Glomerular visceral epithelial cell (primary cell): Measurements from ENCODE around the gene RELN.

Experiments used
- DNase-seq: peaks from one replicate; pipeline ENCODE4 v3.0.0-alpha.2; 2016; ENCODE audit errors: extremely low spot score

RELN gene

DNA sequence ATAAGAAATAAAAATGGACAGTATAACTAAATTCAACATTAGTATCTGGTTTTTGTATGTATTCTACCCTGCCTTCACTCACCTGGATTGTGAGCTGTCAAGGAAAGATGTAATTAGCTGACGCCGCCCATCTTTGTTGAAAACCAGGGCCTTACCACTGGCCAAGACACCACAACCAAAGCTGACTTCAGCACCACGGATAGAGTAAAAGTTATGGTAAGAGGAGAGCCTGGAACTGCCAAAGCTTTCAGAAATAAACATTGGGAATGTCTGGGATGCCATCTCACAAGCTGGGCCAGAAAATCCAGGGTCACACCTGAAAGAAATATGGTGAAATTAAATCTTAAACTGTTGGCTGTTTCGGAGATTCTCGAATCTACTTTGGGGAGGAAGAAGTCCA is 353.3 kb downstream of the RELN start:
- DNase-seq = no peak

- DNase-seq = no peak
Measured at GRCh38 chr7:103632972-103633371, 356.5 kb downstream of the RELN start.

DNA sequence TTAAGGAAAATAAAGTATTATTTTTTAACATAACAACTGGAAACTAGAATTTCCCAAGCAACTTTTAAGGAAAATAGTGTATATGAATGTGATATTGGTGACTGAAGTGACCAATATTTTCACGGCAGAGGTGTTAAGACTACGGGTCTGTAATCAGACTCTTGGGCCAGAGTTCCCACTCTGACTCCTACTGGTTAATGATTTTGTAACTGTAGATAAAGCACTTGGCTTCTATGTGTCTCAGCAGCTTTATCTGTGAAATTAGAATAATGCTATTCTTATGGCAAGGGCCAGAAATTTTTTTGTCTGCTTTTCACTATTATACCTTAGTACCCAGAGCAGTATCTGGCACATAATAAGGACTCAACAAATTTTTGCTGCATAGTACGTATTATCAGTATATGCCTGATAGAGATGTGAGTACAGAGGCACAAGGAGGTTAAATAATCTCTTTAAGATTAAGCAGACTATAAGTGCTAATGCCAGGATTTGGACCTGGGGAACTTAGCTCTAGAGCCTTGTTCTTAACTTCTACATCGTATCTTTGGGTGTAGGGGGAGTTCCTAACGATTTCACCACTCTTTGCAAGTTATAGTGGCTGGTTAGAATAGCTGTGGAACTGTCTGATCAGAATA is 357.3 kb downstream of the RELN start:
- DNase-seq = no peak

DNA sequence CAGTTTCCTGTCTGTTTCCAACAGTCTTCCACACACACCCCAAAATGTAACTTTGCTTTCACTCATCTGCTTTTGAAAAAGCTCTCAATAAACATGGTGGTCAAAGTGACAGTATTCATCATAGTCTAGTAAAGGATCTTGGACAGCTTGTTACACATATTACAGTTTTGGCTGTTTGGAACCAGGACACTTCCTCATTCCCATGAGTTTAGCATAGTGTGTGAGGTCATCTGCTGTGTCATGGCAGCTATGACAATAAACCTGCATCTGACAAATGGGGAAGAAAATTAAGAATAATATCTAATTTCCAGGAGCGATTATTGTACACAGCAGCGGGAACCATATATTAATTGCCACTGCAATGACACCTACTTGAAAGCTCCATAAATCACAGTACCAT is 359.1 kb downstream of the RELN start:
- DNase-seq = no peak

- DNase-seq = no peak
Measured at GRCh38 chr7:103628742-103629141, 360.7 kb downstream of the RELN start.

- DNase-seq = no peak
Measured at GRCh38 chr7:103626776-103627175, 362.7 kb downstream of the RELN start.

DNA sequence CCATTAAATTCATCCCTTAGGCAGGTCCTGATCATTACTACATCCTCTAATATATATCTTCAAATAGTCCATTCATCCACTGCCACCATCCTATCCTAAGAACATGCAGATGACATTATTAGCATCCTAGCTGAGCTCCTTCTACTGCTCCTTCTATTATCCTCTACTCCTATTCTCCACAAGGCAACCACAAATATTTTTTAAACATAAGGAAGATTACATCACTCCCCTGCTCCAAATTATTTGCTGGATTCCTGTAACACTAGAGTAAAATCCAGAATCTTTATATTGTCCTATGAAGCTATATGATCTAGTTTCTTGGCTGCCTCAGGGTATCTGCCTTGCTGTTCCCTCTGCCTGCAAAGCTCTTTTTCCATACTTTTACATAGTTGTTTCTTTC is 367.2 kb downstream of the RELN start:
- DNase-seq = no peak

DNA sequence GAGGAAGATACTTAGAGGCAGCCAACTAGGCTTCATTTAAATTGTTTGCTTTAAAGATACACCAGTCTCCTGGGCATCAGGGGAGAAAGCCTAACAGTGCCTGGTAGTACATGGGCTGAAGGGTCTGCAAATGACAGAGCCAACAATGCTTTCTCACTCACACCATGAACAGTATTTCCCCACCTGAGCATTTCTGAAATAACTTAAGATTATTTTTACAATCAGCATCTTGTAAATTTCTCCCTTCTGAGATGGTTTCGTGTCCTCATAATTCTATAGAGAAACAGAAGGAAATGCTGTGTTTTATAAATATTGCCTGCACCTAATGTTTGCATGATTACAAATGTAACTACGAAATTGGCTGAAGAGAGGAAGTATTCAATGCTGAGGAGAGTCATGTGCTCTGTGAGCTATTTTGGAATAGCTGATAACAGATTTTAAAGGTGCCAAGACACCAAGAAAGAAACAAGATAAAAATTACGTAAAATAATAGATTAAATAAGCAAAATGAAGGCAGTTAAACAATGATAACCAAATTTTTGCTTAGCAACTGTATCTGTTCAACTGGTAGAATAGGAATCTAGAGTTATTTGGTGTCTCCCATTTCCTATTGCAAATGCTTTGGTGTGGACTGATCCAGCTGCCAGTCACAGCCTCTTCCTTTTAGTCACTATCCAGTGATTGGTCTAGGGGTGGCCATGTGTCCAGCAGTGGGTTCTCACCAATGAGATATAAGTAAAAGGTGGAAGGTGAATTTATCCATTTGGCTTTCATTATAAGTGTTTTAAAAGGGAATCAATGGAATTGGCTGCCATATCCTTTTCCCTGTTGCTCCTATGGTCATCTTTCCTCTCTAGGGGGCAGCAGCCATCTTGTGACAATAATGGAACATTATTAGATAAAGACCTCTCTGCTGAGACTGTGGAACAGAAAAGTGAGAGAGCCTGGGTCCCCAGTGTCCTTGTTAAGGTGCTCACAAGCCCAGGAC is 375.5 kb downstream of the RELN start:
- DNase-seq = no peak

GRCh38 chr7:103609778-103610177 is 379.7 kb downstream of the RELN start:
- DNase-seq = no peak

GRCh38 chr7:103605640-103606039 is 383.8 kb downstream of the RELN start:
- DNase-seq = no peak

DNA sequence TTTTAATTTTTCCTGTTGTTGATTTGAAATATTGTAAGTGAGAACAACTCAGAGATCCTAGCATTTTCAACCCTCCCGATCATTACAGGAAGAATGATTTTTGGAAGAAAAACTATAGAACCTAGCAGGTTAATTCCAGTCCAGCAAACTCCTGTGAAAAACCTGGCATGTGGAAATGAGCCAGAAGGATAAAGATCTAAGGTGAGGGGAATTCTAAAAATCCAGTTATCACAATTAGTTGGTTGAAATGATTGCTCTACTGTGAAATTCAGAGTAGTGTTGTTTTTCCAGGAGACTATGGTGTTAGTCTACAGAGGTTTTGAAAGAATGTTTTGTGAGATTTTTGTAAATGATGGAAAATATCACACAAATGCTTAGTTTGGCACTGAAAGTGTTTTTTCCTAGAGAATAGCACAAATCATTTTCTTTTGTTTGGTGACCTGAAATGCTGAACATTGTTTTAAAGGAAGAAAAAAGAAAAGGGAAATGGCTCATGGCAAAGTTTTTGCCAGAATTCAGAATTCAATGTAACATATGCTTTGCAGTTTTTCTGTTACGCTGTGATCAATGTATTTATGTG is 391.0 kb downstream of the RELN start:
- no peak for DNase-seq

DNA sequence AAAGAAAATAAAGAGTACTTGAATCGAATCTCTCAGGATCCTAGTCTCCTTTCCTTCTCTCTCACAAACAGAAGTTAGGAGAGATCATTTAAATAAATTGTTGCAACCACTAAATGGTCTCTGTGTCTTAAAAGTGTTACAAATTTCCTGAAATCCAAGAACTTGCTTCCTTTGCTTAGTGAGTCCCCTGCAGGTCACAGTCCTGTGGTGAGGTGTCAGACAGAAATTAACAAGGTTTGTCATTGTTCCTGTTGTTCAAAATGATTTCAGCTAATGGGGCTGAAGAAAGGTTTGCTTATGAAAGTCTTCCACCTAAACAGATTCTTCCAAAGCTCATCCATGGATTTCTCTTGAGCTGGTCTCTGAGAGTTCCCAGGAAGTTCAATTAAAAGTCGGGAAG is 391.9 kb downstream of the RELN start:
- no peak for DNase-seq

DNA sequence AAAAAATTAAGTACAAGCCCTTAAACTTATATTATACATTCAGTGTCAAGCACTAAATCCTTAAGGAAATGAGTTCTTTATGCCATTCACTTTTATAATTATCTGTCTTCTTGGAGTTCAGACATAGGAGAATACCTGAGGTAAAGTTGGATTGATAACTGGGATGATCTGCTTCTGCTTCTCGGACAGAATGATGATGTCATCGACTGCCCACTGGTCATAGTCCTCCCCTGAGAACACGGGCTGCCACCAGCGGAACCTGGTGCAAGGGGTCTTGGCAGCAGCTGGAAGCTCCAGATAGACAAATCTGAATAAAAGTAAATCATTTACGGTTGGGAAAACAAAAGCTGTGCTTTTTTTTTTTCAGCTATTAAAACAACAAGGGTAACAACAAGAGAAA is 395.3 kb downstream of the RELN start:
- no peak for DNase-seq

- DNase-seq = no peak
Measured at GRCh38 chr7:103593691-103594090, 395.8 kb downstream of the RELN start.

- no peak for DNase-seq
Measured at GRCh38 chr7:103592844-103593243, 396.6 kb downstream of the RELN start.

GRCh38 chr7:103592187-103592586 is 397.3 kb downstream of the RELN start:
- no peak for DNase-seq

DNA sequence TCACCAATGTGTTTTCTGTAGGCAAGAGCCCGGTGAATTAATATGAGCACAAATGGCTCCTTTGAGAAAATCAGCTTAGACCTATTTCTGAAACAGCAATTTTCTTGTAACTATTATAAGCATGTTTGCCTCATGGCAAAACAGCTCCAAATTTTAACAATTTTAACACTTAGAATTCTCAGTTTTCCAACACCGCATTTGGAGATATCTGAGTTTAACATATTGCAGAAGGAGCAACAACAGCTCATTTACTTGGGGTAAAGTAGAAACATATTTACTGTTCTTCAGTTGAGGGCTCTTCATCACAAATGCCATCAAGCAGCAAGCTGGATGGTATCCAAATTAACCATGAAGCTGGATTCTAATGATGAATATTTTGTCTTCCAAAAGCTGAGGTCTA is 409.4 kb downstream of the RELN start:
- no peak for DNase-seq

- no peak for DNase-seq
Measured at GRCh38 chr7:103577059-103577458, 412.4 kb downstream of the RELN start.

DNA sequence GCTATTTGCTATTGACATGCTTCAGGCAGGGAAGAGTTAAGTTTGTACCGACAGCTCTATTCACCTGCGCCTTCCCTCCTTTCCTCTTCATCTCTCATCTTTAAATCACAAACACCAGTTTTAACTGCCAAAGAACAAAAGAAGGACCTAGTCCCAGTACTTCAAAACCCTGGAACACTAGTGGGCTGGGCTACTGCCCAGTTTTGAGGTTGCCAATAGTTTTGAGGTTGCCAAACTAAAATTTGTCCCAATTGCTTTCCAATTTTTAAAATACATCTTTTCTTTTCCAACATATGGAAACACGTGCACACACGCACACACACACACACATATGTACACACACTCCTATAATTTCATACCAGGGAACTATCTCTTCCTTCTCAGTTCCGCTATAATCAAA is 412.8 kb downstream of the RELN start:
- DNase-seq = no peak

DNA sequence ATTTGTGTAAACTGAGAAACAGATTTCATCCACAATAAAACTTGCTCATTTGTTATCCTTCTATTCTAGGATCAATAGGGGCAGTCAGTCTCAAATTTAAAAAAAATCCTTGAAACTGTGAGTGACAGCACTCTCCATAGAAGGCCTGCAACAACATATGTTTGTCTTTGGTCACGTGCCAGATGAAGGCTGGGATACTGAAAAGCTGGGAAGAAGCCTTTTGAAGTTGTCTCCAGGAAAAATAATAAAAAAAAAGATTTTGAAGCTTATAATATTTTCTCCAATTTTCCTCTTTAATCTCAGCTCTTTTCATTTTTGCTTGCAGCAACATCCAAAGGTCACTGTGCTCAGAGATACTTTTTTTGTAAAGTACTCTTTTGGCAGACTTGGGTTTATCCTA is 414.9 kb downstream of the RELN start:
- no peak for DNase-seq

- DNase-seq = peak; percentile 37
Measured at GRCh38 chr7:103573479-103574058, 415.9 kb downstream of the RELN start.

GRCh38 chr7:103571586-103571985 is 417.9 kb downstream of the RELN start:
- no peak for DNase-seq
